ENCODE data around the gene SEC24A. TPM values are rescaled to one million over a fixed set of nuclear protein-coding genes. Genes with fewer than 3 reads are reported as not detected.
"Not testable (repeated sequence)": the region's sequence is repeated elsewhere in the genome, so short reads cannot be mapped to it uniquely, and the experiment has no call there.

SEC24A gene
- polyA plus RNA-seq, 1 donor, result 17.0 TPM

- not testable (repeated sequence) for DNase-seq (ENCODE audit: low read depth)
These were observed 2.1 kb downstream of the SEC24A start for GRCh38 chr5:134650660-134651059.

- DNase-seq (ENCODE audit: low read depth), result no peak
These were observed 2.9 kb downstream of the SEC24A start for GRCh38 chr5:134651531-134651930.

DNA sequence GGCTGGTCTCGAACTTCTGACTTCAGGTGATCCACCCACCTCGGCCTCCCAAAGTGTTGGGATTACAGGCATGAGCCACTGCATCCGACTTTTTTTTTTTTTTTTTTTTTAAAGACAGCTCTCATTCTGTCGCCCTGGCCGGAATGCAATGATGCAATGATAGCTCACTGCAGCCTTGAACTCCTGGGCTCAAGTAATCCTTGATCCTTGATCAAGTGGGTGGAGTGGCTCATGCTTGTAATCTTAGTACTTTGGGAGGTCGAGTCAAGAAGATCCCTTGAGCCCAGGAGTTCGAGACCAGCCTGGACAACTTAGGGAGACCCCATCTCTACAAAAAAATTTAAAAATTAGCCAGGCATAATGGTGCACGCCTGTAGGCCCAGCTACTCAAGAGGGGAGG, 8.1 kb downstream of the SEC24A start:
- no peak for DNase-seq (ENCODE audit: low read depth)

DNA sequence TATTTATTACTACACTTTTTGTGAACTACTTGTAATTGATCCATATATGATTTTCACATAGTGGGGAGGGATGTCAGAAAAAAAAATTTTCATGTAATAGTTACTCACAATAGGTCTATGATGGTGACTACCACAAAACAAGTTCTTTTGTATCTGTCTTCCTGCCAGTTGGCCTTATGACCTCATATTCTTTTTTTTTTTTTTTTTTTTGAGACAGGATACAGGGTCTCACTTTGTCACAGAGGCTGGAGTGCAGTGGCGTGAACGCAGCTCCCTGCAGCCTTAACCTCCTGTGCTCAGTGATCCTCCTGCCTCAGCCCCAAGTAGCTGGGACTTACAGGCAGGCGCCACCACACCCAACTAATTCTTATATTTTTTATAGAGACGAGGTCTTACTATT, 10.9 kb downstream of the SEC24A start:
- no peak for DNase-seq (ENCODE audit: low read depth)

DNA sequence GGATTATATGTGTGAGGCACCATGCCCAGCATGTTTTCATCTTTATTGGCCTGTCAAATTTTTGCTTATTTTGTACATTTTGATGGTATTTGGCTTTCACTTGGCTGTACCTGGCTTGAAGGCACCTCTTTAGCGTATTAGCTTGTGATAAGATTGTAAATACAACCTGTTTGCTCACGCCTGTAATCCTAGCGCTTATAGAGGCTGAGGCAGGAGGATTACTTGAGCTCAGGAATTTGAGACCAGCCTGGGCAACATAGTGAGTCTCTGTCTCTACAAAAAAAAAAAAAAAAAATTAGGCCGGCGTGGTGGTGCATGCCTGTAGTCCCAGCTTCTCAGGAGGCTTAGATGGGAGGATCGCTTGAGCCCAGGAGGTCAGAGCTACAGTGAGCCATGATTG, 11.3 kb downstream of the SEC24A start:
- DNase-seq (ENCODE audit: low read depth), result no peak

GRCh38 chr5:134662971-134663370, 14.4 kb downstream of the SEC24A start:
- no peak for DNase-seq (ENCODE audit: low read depth)

- no peak for DNase-seq (ENCODE audit: low read depth)
These were observed 15.9 kb downstream of the SEC24A start for GRCh38 chr5:134664448-134664847.

- not testable (repeated sequence) for DNase-seq (ENCODE audit: low read depth)
These were observed 25.0 kb downstream of the SEC24A start for GRCh38 chr5:134673546-134673945.

GRCh38 chr5:134677357-134677756, 28.8 kb downstream of the SEC24A start:
- not testable (repeated sequence) for DNase-seq (ENCODE audit: low read depth)

DNA sequence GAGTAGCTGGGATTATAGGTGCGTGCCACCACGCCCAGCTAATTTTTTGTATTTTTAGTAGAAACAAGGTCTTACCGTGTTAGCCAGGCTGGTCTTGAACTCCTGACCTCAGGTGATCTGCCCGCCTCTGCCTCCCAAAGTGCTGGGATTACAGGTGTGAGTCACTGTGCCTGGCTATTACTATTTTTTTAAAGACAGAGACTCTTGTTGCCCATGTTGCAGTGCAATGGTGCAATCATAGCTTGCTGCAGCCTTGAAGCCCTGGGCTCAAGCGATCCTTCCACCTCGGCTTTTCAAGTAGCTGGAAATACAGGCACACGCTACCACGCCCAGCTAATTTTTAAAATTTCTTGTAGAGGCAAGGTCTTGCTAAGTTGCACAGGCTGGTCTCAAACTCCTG, 41.6 kb downstream of the SEC24A start:
- not testable (repeated sequence) for DNase-seq (ENCODE audit: low read depth)

DNA sequence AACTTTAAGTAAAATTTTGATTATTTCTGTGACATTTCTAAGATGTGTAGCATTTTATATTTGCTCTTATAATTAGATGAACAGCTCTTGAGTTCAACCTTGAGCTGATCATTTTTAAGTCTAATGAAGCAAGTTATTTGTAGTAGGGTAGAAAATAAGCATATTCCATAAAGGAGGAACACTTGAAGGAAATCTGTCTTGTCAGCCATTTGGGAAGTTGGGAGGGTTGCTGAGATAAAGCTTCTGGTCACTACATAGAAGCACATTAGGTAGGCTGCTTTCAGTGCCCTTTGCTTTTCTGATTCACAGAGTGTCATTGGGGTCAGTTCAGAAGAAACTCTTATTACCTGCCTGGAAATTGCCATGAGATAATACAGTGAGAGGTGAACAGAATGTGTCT, 44.1 kb downstream of the SEC24A start:
- no peak for DNase-seq (ENCODE audit: low read depth)

GRCh38 chr5:134708301-134708700, 59.7 kb downstream of the SEC24A start:
- DNase-seq (ENCODE audit: low read depth), result no peak

GRCh38 chr5:134714120-134714519, 65.5 kb downstream of the SEC24A start:
- no peak for DNase-seq (ENCODE audit: low read depth)

DNA sequence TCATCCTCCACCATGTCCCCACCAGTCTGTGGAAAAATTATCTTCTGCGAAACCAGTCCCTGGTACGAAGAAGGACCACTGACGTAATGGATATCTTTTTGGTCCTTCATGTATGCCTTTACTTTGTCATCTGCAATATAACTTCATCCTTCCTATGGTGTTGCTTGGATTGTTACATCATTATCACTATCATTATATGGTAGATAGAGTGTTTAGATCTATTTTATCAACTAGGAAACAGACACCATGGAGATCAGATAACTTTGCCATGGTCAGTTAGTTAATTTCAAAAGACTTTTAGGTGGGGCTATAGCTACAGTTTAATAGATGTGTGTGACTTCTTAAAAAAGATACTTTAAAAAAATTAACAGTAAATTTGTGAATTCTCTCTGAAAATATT, 66.0 kb downstream of the SEC24A start:
- no peak for DNase-seq (ENCODE audit: low read depth)

DNA sequence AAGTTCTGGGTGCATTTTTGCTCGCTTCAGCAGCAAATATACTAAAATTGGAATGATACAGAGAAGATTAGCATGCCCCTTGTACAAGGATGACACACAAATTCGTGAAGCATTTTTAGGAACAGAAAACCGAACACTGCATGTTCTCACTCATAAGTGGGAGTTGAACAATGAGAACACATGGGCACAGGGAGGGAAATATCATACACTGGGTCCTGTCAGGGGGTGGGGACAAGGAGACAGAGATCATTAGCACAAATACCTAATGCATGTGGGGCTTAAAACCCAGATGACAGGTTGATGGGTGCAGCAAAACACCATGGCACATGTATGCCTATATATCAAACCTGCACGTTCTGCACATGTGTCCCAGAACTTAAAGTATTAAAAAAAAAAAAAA, 66.9 kb downstream of the SEC24A start:
- DNase-seq (ENCODE audit: low read depth), result not testable (repeated sequence)

- DNase-seq (ENCODE audit: low read depth), result no peak
These were observed 76.3 kb downstream of the SEC24A start for GRCh38 chr5:134724872-134725271.

DNA sequence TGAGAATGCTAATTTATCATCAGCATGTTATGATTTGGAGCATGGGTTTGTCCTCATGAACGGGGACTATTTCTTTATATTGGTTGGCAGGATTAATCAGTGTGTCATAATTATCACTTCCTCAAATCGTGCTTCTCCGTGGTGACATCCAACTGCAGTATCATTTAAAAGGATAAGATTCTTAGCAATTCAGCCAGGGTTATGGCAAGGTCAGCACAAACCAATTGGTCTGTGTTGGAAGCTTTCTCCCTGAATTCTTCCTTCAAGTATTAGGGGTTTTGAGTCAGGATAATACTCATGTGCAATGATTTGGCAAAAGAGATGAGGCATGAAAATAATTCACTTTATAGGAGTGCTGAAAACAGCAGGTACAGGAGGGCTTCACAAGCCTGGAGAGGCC, 84.2 kb downstream of the SEC24A start:
- DNase-seq (ENCODE audit: low read depth), result no peak

- DNase-seq (ENCODE audit: low read depth), result no peak
These were observed 86.7 kb downstream of the SEC24A start for GRCh38 chr5:134735243-134735642.

DNA sequence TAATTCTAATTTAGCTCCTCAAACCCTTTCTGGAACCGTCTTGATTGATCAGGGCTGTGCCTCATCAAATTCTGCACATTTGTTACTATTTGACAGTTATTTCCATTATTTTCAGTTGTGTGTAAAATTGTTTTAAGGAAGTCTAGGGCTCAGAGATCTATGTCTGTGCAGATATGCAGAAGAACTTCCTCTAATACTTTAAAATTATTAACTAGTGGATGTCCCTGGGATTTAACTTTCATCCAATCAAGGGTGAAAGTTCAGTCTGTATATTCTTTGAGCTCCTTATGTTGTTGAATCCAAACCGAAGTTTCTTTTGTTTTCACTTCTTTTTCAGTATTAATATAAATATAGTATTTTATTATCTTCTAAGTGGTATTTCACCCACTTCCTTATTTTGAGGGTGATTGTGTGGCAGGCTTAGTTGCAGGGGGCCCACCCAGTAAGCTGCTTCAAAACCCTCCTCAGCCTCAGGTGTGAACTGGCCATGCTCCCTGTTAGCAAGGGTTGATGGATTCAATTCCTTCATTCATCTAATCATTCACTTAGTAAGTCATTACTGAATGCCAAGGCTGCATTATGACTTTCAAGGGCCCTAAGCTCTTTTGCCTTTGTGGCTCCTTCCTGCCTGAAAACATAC, 87.7 kb downstream of the SEC24A start:
- no peak for DNase-seq (ENCODE audit: low read depth)

DNA sequence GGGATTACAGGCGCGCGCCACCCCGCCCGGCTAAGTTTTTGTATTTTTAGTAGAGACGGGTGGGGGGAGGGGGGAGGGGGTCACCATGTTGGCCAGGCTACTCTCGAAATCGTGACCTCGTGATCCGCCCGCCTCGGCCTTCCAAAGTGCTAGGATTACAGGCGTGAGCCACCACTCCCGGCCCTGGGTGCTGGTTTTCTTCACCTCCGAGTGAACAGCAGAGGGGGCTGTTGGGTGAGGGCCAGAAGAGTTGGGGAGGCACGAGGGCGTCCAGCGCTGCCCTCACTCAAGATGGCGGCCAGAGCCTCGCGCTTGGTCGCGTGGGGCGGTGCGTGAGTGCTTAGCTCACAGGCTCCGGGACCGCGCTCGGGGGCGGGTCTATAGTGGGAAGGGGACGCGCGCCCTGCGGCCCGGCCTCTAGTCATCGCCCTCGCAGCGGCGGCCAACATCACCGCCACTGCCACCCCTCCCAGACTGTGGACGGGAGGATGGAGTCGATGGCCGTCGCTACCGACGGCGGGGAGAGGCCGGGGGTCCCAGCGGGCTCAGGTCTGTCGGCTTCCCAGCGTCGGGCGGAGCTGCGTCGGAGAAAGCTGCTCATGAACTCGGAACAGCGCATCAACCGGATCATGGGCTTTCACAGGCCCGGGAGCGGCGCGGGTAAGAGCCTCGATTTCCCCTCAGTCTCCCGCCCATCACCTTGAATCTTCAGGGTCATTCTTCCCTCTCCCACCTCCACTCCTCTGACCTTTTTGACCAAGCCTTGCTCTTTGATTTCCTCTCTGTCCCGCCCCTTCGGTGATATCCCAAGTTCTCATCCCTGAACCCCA, 89.8 kb downstream of the SEC24A start, which contains the start of gene CAMLG:
TSS of gene CAMLG (plus strand) at position 416 of the 830 bp plus-strand sequence. CDS start at position 489, 73 bp downstream.
- DNase-seq (ENCODE audit: low read depth), result peak; percentile 91

GRCh38 chr5:134738963-134739661, 90.5 kb downstream of the SEC24A start:
- DNase-seq (ENCODE audit: low read depth), result no peak

- DNase-seq (ENCODE audit: low read depth), result no peak
These were observed 92.5 kb downstream of the SEC24A start for GRCh38 chr5:134741052-134741451.

DNA sequence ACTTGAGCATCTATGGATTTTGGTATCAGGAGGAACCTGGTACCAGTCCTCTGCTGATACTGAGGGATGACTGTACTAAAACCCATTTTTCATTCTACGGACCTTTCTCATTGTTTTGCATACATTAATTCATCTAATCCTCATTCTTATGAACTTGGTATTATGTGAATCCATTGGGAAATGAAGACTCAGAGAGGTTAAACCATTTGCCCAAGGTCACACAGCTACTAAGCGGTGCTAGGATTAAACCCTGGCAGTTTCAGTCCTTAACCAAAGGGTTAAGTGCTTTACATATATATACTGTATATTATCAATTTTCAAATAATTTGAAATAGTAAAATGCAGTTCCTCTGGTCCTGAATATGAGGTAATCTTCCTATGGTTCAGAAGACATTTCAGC, 93.5 kb downstream of the SEC24A start:
- no peak for DNase-seq (ENCODE audit: low read depth)
